ENCODE results near the gene UACA.

Gene UACA

GRCh38 chr15:70707686-70708300 is 55.6 kb downstream of the UACA start:
- DNase-seq (ENCODE audit: low read depth): no peak

- DNase-seq (ENCODE audit: low read depth): no peak
Observed at GRCh38 chr15:70704731-70705130, 58.6 kb downstream of the UACA start.

GRCh38 chr15:70704166-70704565 is 59.2 kb downstream of the UACA start:
- no peak for DNase-seq (ENCODE audit: low read depth)

- no peak for DNase-seq (ENCODE audit: low read depth)
Observed at GRCh38 chr15:70703096-70703878, 60.1 kb downstream of the UACA start.

- no peak for DNase-seq (ENCODE audit: low read depth)
Observed at GRCh38 chr15:70702584-70702983, 60.8 kb downstream of the UACA start.

GRCh38 chr15:70701891-70702568 is 61.3 kb downstream of the UACA start:
- DNase-seq (ENCODE audit: low read depth): peak; percentile 61

GRCh38 chr15:70701171-70701570 is 62.2 kb downstream of the UACA start:
- no peak for DNase-seq (ENCODE audit: low read depth)

- no peak for DNase-seq (ENCODE audit: low read depth)
Observed at GRCh38 chr15:70699890-70700289, 63.5 kb downstream of the UACA start.

- DNase-seq (ENCODE audit: low read depth): no peak
Observed at GRCh38 chr15:70698836-70699390, 64.4 kb downstream of the UACA start.

- no peak for DNase-seq (ENCODE audit: low read depth)
Observed at GRCh38 chr15:70698426-70698825, 64.9 kb downstream of the UACA start.

- DNase-seq (ENCODE audit: low read depth): no peak
Observed at GRCh38 chr15:70690491-70691276, 72.7 kb downstream of the UACA start.

- DNase-seq (ENCODE audit: low read depth): no peak
Observed at GRCh38 chr15:70690021-70690420, 73.3 kb downstream of the UACA start.

GRCh38 chr15:70687482-70687881 is 75.9 kb downstream of the UACA start:
- DNase-seq (ENCODE audit: low read depth): no peak

- DNase-seq (ENCODE audit: low read depth): no peak
Observed at GRCh38 chr15:70680817-70681216, 82.5 kb downstream of the UACA start.

GRCh38 chr15:70679919-70680231 is 83.5 kb downstream of the UACA start:
- no peak for DNase-seq (ENCODE audit: low read depth)

- no peak for DNase-seq (ENCODE audit: low read depth)
Observed at GRCh38 chr15:70672081-70672480, 91.3 kb downstream of the UACA start.

- DNase-seq (ENCODE audit: low read depth): no peak
Observed at GRCh38 chr15:70670680-70671079, 92.7 kb downstream of the UACA start.

GRCh38 chr15:70669966-70670658 is 93.2 kb downstream of the UACA start:
- DNase-seq (ENCODE audit: low read depth): no peak

GRCh38 chr15:70669006-70669602 is 94.3 kb downstream of the UACA start:
- no peak for DNase-seq (ENCODE audit: low read depth)

GRCh38 chr15:70665599-70665998 is 97.8 kb downstream of the UACA start:
- no peak for DNase-seq (ENCODE audit: low read depth)

- DNase-seq (ENCODE audit: low read depth): no peak
Observed at GRCh38 chr15:70664494-70664893, 98.9 kb downstream of the UACA start.

All from HS-27A (cell line).